Ecto neural progenitor cell (in vitro differentiated cells): ENCODE data around the gene CAMK2B.

Experiments used
- DNase-seq: peaks from one replicate; pipeline ENCODE4 v3.0.0-alpha.2; 2018; ENCODE audit warnings: low spot score

Gene CAMK2B

GRCh38 chr7:44329888-44330287 lies 4.5 kb upstream of the CAMK2B start:
- DNase-seq: no peak

GRCh38 chr7:44329081-44329480 lies 3.7 kb upstream of the CAMK2B start:
- no peak for DNase-seq

GRCh38 chr7:44327981-44328380 lies 2.6 kb upstream of the CAMK2B start:
- DNase-seq: no peak

- no peak for DNase-seq
These were observed 1.1 kb upstream of the CAMK2B start for GRCh38 chr7:44326261-44327125.

GRCh38 chr7:44325811-44326241 lies 432 bp upstream of the CAMK2B start:
- DNase-seq: peak; percentile 55

- peak; percentile 49 for DNase-seq
These were observed 753 bp downstream of the CAMK2B start for GRCh38 chr7:44324481-44325200.

GRCh38 chr7:44324204-44324480 lies 1.3 kb downstream of the CAMK2B start:
- DNase-seq: peak; percentile 49

GRCh38 chr7:44323381-44324203 lies 1.8 kb downstream of the CAMK2B start:
- peak; percentile 46 for DNase-seq

- DNase-seq: peak; percentile 37
These were observed 2.6 kb downstream of the CAMK2B start for GRCh38 chr7:44322631-44323363.

GRCh38 chr7:44321796-44322195 lies 3.6 kb downstream of the CAMK2B start:
- DNase-seq: no peak

- peak; percentile 40 for DNase-seq
These were observed 4.5 kb downstream of the CAMK2B start for GRCh38 chr7:44320794-44321371.

- DNase-seq: no peak
These were observed 5.3 kb downstream of the CAMK2B start for GRCh38 chr7:44320141-44320540.

- DNase-seq: no peak
These were observed 7.1 kb downstream of the CAMK2B start for GRCh38 chr7:44318332-44318731.

- no peak for DNase-seq
These were observed 10.0 kb downstream of the CAMK2B start for GRCh38 chr7:44315301-44315903.

GRCh38 chr7:44313621-44314031 lies 11.8 kb downstream of the CAMK2B start:
- DNase-seq: peak; percentile 39

- no peak for DNase-seq
These were observed 12.4 kb downstream of the CAMK2B start for GRCh38 chr7:44313016-44313415.

GRCh38 chr7:44311561-44312495 lies 13.6 kb downstream of the CAMK2B start:
- peak; percentile 36 for DNase-seq

GRCh38 chr7:44310221-44310848 lies 15.1 kb downstream of the CAMK2B start:
- DNase-seq: no peak
